Testis (tissue), 2 donors: Measurements from ENCODE around the gene COPG1.

ENCODE experiments used
- POLR2A ChIP-seq: fragments of 450-650 bp; IDR thresholded peaks from one replicate; pipeline ENCODE4 v1.6.1; 2017; ENCODE audit warnings: antibody characterized with exemption, mild to moderate bottlenecking, moderate library complexity
- TF ChIP-seq, protein P1 (sequence below), 3 experiments: fragments of 450-650 bp in 2 of 3; fragments of 200-600 bp in 1 of 3; sonication (generic) in 1 of 3; IDR thresholded peaks; one replicate each; pipeline ENCODE4 v1.5.1; 2016 to 2019; ENCODE audit warnings: antibody characterized with exemption in 3 of 3, mild to moderate bottlenecking in 2 of 3, moderate library complexity in 1 of 3

DNA sequence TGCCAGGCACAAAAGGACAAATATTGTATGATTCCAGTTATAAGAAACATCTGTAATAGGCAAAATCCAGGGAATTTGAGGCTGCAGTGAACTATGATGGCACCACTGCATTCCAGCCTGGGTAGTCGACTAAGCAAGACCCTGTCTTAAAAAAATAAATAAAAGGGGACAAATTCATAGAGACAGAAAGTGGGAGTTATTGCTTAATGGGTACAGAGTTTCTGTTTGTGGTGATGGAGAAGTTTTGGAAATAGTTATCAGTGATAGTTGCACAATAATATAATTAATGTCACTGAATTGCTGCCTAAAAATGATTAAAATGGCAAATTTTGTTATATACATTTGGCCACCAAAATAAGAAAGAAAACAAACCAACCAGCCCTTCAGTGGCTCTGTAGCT is 38.1 kb upstream of the COPG1 start:
- TF ChIP-seq POLR2A, result no peak
- TF ChIP-seq, protein P1, sequence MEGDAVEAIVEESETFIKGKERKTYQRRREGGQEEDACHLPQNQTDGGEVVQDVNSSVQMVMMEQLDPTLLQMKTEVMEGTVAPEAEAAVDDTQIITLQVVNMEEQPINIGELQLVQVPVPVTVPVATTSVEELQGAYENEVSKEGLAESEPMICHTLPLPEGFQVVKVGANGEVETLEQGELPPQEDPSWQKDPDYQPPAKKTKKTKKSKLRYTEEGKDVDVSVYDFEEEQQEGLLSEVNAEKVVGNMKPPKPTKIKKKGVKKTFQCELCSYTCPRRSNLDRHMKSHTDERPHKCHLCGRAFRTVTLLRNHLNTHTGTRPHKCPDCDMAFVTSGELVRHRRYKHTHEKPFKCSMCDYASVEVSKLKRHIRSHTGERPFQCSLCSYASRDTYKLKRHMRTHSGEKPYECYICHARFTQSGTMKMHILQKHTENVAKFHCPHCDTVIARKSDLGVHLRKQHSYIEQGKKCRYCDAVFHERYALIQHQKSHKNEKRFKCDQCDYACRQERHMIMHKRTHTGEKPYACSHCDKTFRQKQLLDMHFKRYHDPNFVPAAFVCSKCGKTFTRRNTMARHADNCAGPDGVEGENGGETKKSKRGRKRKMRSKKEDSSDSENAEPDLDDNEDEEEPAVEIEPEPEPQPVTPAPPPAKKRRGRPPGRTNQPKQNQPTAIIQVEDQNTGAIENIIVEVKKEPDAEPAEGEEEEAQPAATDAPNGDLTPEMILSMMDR (IDR thresholded peaks at IDR 0.05), result no peak
